GM21447 (cell line): ENCODE data around the gene FTHL17.

Experiments
- ATAC-seq: cut with Tn5 transposase; IDR thresholded peaks from one replicate; pipeline ENCODE4 v1.9.1; 2021; ENCODE audit not compliant: unreplicated experiment

The FTHL17 gene

DNA sequence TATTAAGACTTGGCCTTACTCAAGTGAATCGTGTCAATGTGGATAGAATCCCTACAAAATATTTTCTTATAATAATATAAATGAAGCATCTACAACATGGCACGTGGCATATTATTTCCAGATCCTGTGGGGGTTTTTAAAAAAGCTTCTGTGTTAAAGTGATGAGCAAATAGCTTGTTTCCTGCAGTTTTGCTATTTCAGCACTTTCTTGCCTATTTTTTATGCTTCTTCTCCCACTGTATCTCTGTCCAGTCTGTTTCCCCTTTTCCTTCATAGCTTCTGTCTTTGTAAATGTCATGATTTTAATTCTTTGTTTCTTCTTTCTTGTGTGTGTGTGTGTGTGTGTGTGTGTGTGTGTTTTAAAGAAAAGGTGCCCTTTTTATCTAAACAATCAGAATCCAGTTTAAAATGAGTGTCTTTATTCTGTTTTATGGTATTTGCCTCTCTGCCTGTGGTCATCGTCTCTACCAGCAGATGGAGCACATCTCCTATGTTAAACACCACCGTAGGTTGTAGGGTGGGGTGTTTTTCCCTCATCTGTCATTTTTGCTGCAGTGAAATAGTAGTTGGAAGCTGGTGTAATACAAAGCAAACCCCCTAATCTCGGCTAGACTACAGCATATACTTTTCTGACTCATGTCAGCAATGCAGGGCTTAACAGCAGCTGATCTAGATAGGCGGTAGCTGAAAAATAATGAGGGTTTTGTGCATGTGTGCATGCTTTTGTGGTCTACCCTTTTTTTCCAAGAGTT is 33.1 kb downstream of the FTHL17 start:
- ATAC-seq: peak; percentile 78

GRCh38 chrX:31036895-31037294 is 34.9 kb downstream of the FTHL17 start:
- ATAC-seq: peak; percentile 81

GRCh38 chrX:31027351-31027750 is 44.5 kb downstream of the FTHL17 start:
- no peak for ATAC-seq

DNA sequence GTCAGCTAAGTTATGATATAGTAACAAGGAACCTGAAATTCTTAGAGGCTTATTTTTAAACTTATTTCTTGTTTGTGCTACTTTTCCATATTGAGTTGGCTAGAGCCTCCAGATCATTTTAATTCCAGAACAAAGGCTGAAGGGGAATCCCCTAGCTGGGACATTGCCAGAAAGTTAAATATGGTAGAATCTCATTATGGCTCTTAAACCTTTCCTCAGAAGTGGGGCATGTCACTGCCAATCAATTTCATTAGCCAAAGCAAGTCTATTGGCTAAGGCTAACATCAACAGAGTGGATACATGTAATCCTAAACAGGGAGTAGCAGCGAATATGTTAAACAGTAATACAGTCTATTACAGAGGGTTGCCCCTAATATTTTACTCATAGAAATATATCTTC is 47.0 kb downstream of the FTHL17 start:
- no peak for ATAC-seq

DNA sequence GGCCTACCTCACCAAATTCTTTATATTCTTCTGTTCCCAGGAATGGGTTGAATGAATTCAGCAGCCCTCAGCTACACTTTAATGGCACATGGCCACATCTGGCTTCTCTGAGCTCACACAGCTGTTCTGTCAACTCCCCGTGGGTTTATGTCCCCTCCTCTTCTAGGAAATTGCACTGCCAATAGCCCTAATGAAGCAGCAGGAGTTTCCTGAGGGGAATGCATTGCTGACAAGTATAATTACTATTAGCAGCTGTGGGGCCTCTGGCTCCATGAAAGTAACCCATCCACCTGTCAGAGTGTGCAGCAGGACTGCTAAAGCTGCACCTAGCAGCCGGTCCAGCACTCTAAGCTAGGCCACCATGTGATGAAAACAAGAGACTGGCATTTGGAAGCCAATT is 50.3 kb downstream of the FTHL17 start:
- no peak for ATAC-seq
